NCI-H2227 (cell line): Measurements from ENCODE around the gene LTF.
"Not testable (repeated sequence)": the region's sequence is repeated elsewhere in the genome, so short reads cannot be mapped to it uniquely, and the experiment has no call there.

ENCODE experiments used
- DNase-seq: peaks from one replicate; lab custom pipeline; 2025; ENCODE audit not compliant: unreplicated experiment; lab: John Stamatoyannopoulos, UW

The LTF gene

GRCh38 chr3:46416811-46417510 is 47.7 kb downstream of the LTF start:
- no peak for DNase-seq

- peak; percentile 40 for DNase-seq
These were observed 48.4 kb downstream of the LTF start for GRCh38 chr3:46416125-46416810.

GRCh38 chr3:46414739-46415138 is 50.0 kb downstream of the LTF start:
- DNase-seq: no peak

DNA sequence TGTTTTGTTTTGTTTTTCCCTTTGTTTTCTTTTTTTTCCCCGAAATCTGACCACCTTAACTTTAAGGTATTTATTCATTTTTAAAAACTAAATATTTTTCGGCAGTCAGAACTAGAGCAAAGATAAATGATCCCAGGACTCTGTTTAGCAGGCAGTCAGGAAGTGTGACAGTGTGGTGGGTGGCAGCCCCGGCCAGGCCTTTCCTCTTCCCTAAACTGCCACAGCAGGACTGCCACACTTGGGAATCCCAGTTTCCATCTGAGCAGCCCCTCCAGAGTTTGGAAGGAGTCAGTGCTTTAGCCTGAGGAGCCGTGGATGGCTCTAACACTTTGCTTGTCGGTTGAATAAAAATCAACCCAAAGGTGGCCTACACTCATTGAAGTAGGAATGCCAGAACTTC is 50.8 kb downstream of the LTF start:
- no peak for DNase-seq

DNA sequence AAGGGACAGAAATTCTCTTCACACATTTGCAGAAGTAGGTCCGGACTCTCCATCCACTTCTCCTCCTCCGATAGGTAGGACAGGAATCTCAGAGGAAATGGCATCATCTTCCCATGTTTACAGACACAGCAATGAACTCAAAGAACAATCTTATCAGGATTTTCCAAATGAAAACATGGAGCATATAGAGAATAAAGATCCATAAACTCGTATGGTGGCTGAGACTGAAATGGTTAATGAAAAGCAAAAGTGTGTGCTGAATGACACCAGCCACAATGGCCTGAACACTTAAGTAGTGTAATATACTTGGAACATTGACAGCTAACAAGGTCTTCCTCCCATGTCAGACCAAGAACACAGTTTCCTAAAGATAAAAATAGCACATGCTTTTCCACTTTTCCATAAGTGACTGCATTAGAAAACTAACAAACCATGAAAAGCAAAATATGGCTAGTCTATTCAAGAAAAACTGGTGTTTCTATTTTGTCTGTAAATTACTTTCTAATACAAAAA is 51.9 kb downstream of the LTF start:
- no peak for DNase-seq

- no peak for DNase-seq
These were observed 53.4 kb downstream of the LTF start for GRCh38 chr3:46411271-46411670.

- DNase-seq: no peak
These were observed 54.0 kb downstream of the LTF start for GRCh38 chr3:46410669-46411068.

- DNase-seq: no peak
These were observed 54.8 kb downstream of the LTF start for GRCh38 chr3:46409739-46410489.

DNA sequence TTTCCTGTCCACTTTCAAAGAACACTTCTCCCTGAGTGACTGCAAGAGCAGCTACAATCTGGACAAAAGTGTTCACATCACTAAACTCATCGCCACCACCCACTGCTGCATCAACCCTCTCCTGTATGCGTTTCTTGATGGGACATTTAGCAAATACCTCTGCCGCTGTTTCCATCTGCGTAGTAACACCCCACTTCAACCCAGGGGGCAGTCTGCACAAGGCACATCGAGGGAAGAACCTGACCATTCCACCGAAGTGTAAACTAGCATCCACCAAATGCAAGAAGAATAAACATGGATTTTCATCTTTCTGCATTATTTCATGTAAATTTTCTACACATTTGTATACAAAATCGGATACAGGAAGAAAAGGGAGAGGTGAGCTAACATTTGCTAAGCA is 55.9 kb downstream of the LTF start:
- no peak for DNase-seq

DNA sequence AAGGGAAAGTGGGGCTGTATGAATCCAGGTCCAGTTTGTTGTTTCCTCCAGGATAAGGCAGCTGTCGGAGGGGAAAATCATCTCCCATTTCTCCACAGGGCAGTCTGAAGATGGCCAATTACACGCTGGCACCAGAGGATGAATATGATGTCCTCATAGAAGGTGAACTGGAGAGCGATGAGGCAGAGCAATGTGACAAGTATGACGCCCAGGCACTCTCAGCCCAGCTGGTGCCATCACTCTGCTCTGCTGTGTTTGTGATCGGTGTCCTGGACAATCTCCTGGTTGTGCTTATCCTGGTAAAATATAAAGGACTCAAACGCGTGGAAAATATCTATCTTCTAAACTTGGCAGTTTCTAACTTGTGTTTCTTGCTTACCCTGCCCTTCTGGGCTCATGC is 56.7 kb downstream of the LTF start:
- no peak for DNase-seq

- DNase-seq: no peak
These were observed 57.7 kb downstream of the LTF start, which contains the start of the genes CCR5AS and CCRL2 for GRCh38 chr3:46406788-46407611. Gene CCR5AS (minus strand): TSS chr3:46407066. Gene CCRL2 (plus strand): TSS chr3:46407259. CDS start chr3:46408080, 821 bp downstream.

DNA sequence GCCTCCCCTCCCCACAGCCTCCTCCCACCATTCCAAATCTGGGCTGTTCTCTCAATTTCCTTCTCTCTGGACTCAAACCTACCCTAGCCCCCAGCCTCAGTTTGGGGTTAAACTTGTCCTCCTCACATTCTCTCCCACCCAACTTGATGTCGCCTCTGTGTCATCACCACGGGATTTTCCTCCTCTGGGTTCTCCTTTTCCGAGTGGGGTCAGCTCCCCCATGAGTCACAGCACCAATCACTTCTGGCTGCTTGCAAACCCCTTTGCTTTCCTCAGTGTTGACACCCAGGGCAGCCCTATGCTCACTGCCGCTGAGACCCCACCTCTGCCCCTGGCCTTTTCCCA is 58.3 kb downstream of the LTF start:
- no peak for DNase-seq

GRCh38 chr3:46405301-46406019 is 59.2 kb downstream of the LTF start:
- DNase-seq: no peak

- DNase-seq: not testable (repeated sequence)
These were observed 61.8 kb downstream of the LTF start for GRCh38 chr3:46402902-46403301.

DNA sequence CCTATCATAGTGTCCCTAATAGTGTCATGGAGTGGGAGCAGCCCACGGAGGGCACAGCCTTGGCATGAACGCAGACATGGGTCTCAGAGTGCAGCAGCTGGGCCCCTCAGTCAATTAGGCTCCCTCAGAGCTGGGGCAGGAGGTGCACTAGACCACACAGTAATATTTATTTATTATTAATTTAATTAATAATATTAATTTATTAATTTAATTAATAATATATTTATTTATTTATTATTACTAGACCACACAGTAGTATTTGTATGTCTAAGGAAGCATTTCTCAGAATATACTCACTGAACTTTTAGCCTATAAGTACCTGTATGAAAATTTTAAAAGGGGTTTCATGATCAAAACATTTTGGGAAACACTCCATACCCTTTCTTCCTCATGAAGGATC is 63.1 kb downstream of the LTF start:
- no peak for DNase-seq

DNA sequence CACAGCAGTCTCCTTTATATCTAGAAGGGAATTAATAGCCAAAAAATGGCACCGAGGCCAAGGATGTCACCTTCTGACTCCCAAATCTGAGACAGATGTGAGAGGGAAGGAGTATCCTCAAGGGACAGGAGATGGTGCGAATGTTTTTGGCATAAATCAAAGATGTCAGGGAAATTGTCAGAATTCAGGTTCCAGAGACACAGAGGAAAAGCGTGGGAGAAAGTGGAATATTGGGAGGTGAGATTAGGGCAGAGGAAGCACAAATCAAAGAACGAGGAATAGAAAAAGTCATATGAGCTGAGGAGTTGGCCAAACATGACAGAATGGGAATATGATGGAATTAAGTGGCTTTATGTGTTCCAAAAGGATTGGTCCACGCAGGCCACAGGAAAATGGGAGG is 63.9 kb downstream of the LTF start:
- no peak for DNase-seq

- peak; percentile 61 for DNase-seq
These were observed 64.5 kb downstream of the LTF start for GRCh38 chr3:46400000-46400734.

DNA sequence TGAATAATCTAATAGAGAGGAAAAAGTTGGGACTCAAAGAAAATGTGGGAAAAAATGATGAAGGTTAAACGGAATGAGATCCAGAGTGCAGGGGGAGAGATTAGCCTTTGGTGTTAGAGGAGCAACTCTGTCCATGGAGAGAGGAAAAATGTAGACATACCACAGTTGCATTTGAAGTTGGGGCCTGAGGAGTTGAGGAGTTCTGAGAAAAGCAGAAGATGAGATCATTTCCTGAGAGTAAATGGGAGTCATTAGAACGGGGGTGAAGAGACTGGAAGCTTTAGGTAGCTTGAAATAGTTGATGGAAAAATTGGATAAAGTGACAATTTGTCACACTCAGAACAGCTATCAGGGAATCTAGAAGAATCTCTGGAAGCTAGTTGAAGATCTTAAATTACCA is 65.1 kb downstream of the LTF start:
- DNase-seq: no peak

DNA sequence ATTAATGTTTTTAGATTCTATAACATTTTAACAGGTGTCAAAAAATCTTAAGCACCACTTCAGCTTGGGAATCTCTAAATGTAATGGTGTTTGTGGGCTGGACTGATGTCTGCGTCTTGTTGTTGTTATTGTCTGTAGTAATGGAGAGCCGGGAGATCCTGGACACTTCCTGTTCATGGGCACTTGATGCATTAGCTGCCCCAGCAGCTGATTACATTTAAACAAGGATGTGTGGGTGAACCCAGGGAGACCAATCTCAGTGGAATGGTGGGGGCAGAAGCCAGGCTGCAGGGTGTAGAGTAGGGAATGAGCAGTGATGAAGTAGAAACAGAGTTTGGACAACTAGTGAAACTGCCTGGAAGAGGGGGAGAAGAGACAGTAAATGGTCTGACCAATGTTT is 65.6 kb downstream of the LTF start:
- no peak for DNase-seq
